ENCODE data around the gene RNF43.
A peak's percentile ranks its signal among the peaks of the same experiment; 100 is the strongest.
"Not testable (repeated sequence)": the region's sequence is repeated elsewhere in the genome, so short reads cannot be mapped to it uniquely, and the experiment has no call there.

The RNF43 gene

DNA sequence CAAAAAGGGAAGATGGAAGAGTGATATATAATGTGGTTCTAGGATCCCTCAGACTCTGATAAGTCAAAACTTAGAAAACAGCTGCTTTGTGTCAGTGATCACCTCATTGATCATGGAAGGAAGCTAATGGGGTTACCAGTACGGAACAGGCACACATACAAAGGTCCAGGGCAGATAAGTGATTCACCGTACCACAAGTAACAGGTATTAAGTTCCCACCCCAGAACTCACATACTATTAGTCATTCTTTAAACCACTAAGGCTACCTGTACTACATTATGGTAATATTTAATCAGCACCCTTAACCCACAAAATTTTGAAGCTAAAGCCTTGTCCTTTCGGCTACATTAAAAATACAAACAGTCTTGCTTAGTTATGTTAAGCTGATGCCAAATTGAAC lies 17.4 kb downstream of the RNF43 start:
- TF ChIP-seq, protein P1, sequence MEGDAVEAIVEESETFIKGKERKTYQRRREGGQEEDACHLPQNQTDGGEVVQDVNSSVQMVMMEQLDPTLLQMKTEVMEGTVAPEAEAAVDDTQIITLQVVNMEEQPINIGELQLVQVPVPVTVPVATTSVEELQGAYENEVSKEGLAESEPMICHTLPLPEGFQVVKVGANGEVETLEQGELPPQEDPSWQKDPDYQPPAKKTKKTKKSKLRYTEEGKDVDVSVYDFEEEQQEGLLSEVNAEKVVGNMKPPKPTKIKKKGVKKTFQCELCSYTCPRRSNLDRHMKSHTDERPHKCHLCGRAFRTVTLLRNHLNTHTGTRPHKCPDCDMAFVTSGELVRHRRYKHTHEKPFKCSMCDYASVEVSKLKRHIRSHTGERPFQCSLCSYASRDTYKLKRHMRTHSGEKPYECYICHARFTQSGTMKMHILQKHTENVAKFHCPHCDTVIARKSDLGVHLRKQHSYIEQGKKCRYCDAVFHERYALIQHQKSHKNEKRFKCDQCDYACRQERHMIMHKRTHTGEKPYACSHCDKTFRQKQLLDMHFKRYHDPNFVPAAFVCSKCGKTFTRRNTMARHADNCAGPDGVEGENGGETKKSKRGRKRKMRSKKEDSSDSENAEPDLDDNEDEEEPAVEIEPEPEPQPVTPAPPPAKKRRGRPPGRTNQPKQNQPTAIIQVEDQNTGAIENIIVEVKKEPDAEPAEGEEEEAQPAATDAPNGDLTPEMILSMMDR (conservative IDR thresholded peaks at IDR 0.05; ENCODE audit: low read depth, low read length), result no peak
- no peak for DNase-seq (ENCODE audit: low read depth)
- no peak overlapping the region for H3K4me3 ChIP-seq (ENCODE audit: low read depth, low read length)

DNA sequence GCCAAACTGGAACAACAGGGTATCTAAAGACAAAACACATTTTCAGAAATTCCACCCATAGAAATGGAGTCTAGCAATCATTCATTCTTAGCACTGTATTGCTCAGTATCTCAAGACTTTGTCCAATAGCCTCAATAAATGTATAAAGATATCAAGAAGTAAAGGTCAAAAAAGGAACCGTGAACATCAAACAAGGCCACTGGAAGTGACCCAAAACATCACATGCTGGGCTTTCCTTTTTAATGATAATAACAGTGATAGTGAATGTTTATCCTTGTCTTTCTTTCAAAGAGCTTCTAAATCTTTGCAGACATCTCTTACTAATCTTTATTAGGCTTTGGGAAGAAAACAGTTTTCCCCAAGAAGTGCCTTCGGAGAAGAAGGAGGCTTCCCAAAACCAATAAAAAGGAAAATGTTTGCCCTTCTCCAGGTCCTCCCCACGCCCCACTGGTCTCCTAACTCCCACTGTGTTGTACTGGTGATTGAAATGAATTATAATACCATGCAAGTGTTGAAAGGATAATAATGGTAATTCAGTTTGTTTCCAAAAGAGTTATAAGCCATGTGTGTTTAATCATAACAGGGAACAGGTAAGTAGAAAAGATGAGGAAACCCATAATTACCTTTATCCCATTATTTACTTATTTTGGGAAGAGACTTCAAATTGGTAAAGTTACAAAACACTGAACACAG lies 18.6 kb downstream of the RNF43 start:
- DNase-seq (ENCODE audit: low read depth), result no peak
- no peak overlapping the region for H3K4me3 ChIP-seq (ENCODE audit: low read depth, low read length)
- TF ChIP-seq, protein P1 (conservative IDR thresholded peaks at IDR 0.05; ENCODE audit: low read depth, low read length), result no peak

DNA sequence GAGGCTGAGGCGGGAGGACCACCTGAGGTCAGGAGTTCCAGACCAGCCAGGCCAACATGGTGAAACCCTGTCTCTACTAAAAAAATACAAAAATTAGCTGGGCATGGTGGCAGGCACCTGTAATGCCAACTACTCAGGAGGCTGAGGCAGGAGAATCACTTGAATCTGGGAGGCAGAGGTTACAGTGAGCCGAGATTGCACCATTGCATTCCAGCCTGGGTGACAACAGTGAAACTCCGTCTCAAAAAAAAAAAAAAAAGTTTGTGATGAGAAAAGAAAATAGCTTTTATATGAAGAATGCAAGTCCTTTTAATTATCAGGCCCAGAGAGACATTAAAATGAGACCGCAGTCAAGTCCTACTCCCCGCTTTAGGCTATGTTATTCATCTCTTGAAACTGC lies 19.9 kb downstream of the RNF43 start:
- not testable (repeated sequence) for DNase-seq (ENCODE audit: low read depth); H3K4me3 ChIP-seq (ENCODE audit: low read depth, low read length)

DNA sequence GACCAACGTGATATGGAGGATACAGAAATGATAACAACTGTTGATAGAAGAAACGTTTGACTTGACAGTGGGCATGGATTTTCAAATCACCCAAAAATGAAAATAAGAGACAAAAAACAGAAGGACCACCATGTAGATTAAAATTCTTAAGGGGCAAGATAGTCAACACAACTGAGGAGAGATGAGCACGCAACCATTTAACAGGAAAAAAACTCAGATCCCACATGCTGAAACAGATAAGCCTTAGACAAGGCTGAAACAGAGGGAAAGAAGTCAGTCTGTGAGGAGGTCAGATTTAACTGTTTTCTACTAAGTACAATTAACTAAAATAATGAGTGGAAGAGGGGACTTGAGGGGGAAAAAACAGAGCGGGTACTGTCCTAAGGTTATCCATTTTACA lies 21.2 kb downstream of the RNF43 start:
- TF ChIP-seq, protein P1 (conservative IDR thresholded peaks at IDR 0.05; ENCODE audit: low read depth, low read length), result no peak
- no peak for DNase-seq (ENCODE audit: low read depth)
- no peak overlapping the region for H3K4me3 ChIP-seq (ENCODE audit: low read depth, low read length)

DNA sequence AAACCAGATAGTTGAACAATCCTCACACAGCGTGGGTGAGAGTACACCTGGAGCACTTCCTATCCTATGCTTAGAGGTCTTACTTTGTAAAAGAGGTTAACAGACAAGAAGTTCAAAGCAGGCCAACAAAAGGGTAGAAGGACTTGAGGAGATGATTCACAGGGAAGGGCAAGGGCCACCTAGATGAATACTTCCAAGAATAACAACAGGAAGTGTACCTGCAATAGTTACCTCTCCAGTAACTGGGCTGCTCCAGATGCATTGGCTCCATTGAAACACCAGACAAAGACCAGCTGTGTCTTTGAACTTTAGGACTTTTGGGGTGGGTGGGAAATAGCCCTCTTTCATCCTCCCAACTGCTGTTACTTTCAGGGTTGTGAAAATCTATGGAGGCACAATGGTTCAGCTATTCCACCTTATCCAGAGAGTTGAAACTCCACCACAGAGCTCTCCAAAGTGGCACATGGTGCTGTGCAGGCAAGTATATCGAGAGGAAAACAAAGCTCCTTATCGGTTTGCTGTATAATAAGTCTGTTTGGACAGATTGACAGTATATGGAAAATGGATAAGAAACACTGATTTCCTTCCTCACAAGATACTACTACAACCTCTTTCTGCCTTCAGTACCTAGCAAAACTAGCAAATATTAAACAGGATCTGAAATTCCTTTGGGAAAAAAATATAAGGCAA lies 22.7 kb downstream of the RNF43 start:
- no peak for DNase-seq (ENCODE audit: low read depth)
- no peak overlapping the region for H3K4me3 ChIP-seq (ENCODE audit: low read depth, low read length)
- TF ChIP-seq, protein P1 (conservative IDR thresholded peaks at IDR 0.05; ENCODE audit: low read depth, low read length), result no peak

DNA sequence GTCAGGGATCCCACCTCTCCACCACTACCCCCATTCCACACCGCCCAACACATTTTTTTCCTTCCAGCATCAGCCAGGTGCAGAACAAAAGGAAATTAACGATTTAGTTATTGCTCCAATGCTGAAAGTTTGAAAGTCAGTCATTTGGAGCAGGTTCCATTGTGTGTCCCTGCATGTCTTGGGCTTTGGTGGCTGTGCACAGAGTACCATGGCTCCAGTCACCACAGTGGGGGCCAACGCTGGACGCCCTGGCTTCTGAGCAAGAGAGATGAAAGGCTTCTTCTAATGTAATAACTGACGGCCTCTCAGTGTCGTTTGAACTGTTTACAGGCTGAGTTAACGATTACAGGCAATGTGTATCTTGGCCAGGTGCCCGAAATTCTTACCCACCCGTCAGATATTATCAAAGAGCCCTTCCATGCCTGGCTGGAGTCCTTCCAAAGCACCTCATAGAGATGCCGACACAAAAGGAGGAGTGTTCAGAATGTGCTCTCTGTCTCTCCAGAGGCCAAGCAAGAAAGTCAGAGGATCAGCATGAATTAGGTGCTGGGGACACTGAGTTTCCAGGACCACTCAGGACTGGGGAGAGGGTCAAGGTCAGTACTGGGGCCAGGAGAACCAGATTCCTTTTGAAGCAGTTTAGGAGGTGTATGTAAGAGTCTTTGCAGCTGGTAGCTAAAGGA lies 25.9 kb downstream of the RNF43 start:
- H3K4me3 ChIP-seq (ENCODE audit: low read depth, low read length), result no peak overlapping the region
- DNase-seq (ENCODE audit: low read depth), result peak; percentile 57
- TF ChIP-seq, protein P1 (conservative IDR thresholded peaks at IDR 0.05; ENCODE audit: low read depth, low read length), result no peak

DNA sequence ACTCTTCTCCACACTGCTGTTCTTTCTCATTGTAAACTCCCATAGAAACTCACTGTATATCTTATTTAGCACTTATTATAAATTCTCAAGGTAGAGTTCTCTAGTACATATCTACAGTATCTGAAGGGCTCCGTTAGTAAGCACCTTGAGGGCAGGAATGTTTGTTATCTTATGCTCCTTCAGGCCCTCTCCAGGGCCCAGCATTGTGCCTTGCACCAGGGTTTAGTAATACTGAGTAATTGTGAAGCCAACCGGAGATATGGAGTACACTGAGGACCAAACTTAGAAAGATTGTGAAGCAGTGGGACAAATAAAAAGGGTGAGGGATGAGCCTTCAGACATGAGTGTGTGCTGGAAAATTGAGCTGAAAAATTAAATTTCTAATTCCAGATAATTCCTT lies 26.4 kb downstream of the RNF43 start:
- TF ChIP-seq, protein P1 (conservative IDR thresholded peaks at IDR 0.05; ENCODE audit: low read depth, low read length), result no peak
- no peak overlapping the region for H3K4me3 ChIP-seq (ENCODE audit: low read depth, low read length)
- no peak for DNase-seq (ENCODE audit: low read depth)
